Measurements from ENCODE around the gene PAN3.

GRCh38 chr13:28333204-28333881 lies 195.0 kb downstream of the PAN3 start:
- TF ChIP-seq CTCF (IDR thresholded peaks at IDR 0.05 in 8 of 11, conservative IDR thresholded peaks at IDR 0.05 in 3 of 11) (no peak), POLR2AphosphoS5 (IDR thresholded peaks at IDR 0.05) (no peak), POLR2A (IDR thresholded peaks at IDR 0.05) (no peak)
